CD4-positive, alpha-beta T cell treated with Interleukin-10 for 1 hour (primary cell): ENCODE data around the gene GFI1.
"Not testable (repeated sequence)": the region's sequence is repeated elsewhere in the genome, so short reads cannot be mapped to it uniquely, and the experiment has no call there.

Source experiments
- DNase-seq: peaks from one replicate; pipeline ENCODE4 v3.0.0-alpha.2; 2020

GFI1 gene

DNA sequence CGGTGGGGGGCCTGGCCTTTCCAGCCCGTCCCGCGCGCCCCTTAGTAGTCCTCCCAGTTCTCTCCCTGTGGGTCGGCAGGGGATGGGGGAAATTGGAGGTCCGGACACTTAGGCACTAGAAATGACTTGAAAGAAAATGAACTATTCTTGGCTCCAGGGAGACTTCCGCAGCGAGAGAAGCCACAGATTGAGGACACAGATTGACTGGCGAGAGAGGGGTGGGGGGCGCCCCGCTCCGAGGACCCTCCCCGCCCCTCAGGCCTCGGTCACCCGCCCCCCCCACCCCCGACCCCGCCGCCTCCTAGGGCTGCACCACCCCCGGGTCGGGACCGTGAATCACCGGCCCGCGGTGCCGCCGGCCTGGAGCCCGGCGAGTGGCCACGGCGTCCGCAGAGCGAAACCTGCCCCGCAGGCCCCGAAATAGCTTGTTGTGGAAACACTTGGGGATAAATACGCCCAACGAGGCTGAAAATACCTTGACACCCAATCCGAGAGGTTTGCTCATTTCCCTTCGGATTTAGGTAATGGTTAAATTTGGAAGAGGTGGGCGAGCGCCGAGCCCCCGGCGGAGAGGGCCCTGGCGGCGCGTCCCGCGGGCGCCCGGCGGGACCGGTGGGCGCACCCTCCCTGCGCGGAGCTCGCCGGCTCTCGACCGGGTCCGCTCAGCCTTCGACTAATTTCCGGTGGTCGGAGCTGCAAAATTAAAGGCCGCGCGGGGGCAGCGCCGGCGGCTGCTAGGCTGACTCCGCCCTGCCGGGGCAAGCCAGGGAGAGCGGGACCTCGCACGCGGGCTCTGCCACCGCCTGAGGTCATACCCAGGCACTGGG lies at the start of gene GFI1:
TSS of gene GFI1 (minus strand) at position 675 of the 827 bp plus-strand sequence. CDS start 3,438 bp downstream, outside the sequence.
- peak; percentile 70 for DNase-seq

- peak; percentile 4 for DNase-seq
These were observed 45.6 kb upstream of the GFI1 start for GRCh38 chr1:92532371-92532770.

DNA sequence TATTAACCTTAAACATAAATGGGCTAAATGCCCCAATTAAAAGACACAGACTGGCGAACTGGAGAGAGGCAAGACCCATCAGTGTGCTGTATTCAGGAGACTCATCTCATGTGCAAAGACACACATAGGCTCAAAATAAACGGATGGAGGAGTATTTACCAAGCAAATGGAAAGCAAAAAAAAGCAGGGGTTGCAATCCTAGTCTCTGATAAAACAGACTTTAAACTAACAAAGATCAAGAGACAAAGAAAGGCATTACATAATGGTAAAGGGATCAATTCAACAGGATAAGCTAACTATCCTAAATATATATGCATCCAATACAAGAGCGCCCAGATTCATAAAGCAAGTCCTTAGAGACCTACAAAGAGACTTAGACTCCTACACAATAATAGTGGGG lies 45.2 kb upstream of the GFI1 start:
- DNase-seq: not testable (repeated sequence)

GRCh38 chr1:92527670-92528069 lies 40.9 kb upstream of the GFI1 start:
- no peak for DNase-seq

GRCh38 chr1:92524944-92525590 lies 38.3 kb upstream of the GFI1 start:
- not testable (repeated sequence) for DNase-seq

DNA sequence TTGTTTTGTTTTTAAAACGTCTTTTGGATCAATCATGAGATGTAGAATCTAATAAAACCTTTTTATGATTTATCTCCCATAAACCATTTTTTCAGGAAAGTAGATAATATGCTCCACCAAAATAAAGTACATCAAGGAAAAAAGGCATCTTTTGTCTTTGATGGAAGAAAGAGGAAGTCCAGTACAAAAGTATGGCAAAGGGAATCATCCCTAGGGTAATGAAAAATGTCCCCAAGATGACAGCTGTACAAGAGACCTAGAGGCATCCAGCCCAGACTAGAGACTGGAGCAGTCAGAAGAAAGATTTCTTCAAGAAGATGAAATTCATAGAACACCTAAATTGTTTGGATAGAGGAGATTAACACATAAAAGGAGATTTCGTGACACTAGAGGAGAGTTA lies 32.3 kb upstream of the GFI1 start:
- no peak for DNase-seq

- no peak for DNase-seq
These were observed 29.8 kb upstream of the GFI1 start for GRCh38 chr1:92516574-92516973.

GRCh38 chr1:92515796-92516201 lies 29.1 kb upstream of the GFI1 start:
- no peak for DNase-seq

DNA sequence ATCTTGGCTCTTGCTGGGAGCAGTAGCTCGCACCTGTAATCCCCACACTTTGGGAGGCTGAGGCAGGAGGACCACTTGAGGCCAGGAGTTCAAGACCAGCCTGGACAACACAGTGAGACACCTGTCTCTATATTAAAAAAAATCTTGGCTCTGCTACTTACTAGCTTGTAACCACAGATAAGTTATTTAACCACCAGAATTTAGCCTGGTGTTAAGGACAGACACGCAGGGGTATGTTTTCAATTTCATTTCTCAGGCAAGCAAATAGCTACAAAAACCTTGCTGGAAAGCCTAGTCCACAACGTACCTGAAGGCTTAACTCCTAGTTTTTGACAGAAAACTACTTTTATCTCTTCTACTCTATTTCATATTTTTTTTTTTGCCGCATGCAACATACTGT lies 24.8 kb upstream of the GFI1 start:
- no peak for DNase-seq

DNA sequence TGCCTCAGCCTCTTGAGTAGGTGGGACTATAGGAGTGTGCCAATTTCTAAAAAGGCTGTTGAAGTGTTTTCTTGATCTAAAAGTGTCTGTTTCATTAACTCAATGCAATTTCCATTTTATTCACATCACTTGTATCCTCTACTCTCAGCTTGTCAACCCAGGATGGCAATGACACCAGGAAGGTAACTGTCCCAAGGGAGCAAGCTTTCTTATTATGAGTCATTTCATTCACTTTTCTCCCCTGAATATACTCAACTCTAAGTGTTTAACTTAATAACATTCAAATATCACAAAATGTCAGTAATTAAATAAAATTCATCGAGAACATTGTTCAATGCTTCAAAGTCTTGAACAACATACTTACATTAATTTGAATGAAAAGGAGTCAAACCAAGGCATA lies 22.9 kb upstream of the GFI1 start:
- DNase-seq: no peak

- DNase-seq: no peak
These were observed 18.4 kb upstream of the GFI1 start for GRCh38 chr1:92505015-92505692.

DNA sequence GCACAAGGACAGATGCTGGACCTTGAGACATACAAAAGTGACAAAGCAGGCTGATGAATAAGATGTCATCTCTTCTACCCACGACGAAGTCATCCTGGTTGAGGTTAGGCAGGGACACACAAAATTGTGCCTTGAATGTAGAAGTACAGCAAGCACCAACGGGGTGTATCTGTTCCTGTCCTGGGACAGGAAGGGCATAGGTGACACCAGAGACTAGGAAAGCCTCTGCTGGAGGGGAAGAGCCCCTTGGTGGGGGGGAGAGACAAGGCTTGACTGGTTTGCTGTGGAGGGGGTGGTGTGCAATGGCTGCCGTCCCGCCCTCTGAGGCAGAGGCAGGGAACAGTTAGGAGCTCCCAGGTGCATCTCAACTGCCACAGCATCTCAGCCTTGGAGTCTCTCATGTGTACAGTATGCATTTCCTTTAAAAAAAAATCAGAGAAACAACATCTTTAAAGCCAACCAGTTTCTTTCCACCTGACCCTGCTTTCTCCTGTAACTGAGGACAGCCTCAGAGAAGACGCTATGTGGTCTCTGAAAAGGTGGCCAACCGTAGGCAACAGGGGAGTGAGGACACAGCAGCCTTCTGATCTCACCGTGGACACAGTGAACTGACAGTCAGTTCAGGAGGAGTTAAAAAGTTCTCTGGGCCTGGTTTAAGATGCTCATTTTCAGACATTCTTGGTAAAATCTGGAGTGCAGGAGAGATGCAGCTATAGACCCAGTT lies 17.7 kb upstream of the GFI1 start:
- DNase-seq: no peak

DNA sequence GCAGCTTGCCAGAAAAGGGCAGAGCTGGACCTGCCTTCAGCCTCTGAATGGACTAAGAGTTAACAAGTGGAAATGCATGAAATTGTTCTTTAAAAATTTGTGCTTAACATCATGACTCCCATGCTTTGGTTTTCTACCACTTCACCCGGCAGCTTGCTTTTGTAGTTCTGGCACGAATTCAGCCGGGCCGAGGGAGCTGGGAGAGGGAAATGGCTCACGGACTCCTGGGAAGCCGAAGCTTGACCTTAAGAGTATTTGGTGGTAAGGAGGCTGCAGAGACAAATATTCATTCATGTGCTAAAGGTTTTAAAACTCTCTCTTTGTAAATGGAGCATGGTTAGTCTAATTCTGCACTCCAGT lies 17.2 kb upstream of the GFI1 start:
- DNase-seq: no peak

GRCh38 chr1:92503043-92503925 lies 16.6 kb upstream of the GFI1 start:
- DNase-seq: no peak

DNA sequence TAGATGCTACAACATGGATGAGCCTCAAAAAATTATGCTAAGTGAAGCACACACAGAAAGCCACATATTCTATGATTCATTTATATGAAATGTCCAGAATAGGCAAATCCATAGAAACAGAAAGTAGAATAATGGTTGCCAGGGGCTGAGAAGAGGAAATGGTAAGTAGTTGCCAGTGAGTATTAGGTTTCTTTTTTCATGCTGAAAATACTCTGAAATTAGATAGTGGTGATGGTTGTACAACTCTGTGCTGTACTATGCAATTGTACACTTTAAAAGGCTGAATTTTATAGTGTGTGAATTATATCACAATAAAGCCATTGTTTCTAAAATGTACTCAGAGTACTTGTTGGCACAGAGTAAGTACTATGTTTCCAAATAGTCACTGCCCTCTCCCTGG lies 15.5 kb upstream of the GFI1 start:
- DNase-seq: no peak

DNA sequence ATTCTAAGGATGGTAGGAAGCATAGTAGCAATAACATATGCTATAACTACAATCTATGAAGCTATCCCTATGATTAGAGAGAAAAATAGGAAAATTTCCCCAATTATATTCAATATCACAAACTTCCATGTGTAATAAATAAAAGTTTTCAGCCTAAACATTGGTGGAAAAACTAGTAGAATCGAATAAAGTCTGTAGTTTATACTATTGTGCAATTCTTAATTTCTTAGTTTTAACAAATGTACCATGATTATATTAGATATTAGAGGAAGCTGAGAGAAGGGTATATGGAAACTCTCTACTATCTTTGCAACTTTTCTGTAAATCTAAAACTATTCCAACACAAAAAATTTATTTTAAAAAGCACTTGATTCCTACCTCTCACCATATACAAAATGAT lies 13.8 kb upstream of the GFI1 start:
- DNase-seq: no peak

- peak; percentile 28 for DNase-seq
These were observed 8.8 kb upstream of the GFI1 start for GRCh38 chr1:92495392-92496063.

GRCh38 chr1:92494485-92495141 lies 7.9 kb upstream of the GFI1 start:
- no peak for DNase-seq

DNA sequence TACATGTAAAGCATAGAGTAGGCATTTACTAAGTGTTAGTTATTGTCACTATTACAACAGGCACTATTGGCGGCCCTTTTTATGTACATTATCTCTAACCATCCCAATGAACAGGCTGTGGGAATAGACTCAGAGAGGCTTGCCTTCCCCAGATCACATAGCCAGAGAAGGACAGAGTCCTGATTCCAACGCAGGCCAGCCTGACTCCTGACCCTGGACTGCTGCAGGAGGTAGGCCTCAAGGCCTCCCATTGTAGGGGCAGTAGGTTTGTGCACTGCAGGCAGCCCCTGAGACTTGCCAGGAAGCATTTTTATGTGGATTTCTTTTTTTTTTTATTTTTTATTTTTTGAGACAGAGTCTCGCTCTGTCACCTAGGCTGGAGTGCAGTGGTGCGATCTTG lies 6.4 kb upstream of the GFI1 start:
- DNase-seq: no peak

DNA sequence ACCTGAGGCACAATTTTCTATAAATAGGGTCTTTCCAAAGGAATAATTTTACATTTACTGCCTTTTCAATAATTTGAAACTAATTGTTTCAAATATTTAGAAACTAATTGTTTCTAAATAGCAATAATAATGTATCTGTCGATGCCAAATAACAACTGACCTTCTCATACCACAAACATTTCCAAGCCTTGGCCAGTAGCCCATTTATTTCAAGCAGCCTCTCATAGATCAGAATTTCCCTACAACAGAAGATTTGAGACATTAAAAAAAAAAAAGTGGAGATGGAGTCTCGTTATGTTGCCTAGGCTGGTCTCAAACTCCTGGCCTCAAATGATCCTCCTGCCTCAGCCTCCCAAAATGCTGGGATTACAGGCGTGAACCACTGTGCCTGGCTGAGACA lies 2.1 kb upstream of the GFI1 start:
- no peak for DNase-seq

DNA sequence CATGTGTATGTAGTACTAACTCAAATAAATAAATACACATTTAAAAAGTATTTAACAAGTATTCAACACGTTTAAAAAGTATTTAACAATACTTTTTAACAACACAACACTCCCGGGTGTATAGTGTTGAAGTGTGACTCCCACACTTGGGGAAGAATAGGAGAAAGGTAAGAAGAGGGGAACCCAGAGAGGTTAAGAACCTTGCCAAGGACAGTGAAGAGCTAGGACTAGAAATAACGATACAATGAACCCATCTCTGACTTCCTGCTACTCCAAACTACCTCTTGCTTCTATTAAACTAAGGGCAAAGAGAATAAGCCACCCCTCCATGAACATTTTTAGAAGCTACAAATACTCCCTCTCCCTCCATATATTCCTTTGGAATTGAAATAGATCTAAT lies 1.7 kb upstream of the GFI1 start:
- no peak for DNase-seq
